OCI-LY7 (cell line): Measurements from ENCODE around the gene LRPAP1. TPM values are rescaled to one million over a fixed set of nuclear protein-coding genes. Genes with fewer than 3 reads are reported as not detected.

Experiments used
- BruUV-seq: library from RNA; stranded (reverse); fragments of 400-500 nt; replicated peaks from 2 replicates; lab custom pipeline; 2021; lab: Mats Ljungman, UMichigan
- CTCF ChIA-PET: fragments of 300-600 bp; sonication (Branson Sonifier 250); formaldehyde crosslinking; loops from one replicate; lab custom pipeline; 2022; ENCODE audit warnings: antibody characterized with exemption; ENCODE audit not compliant: unreplicated experiment; lab: Charles Lee
- POLR2A ChIA-PET: fragments of 300-600 bp; sonication (Branson Sonifier 250); formaldehyde crosslinking; loops from one replicate; lab custom pipeline; 2022; ENCODE audit warnings: antibody characterized with exemption; lab: Charles Lee
- DNase-seq: peaks from one replicate; pipeline ENCODE4 v3.0.0-alpha.2; 2015; ENCODE audit warnings: low spot score
- H2AFZ ChIP-seq: fragments of 200-600 bp; sonication (generic), shearing (Covaris generic); 2 replicates; pipeline ENCODE4 v1.6.1; 2014; ENCODE audit warnings: mild to moderate bottlenecking, antibody characterized with exemption, low read length, moderate library complexity
- H3K27ac ChIP-seq: fragments of 200-600 bp; sonication (generic); 2 replicates; pipeline ENCODE4 v1.5.1; 2014; ENCODE audit warnings: mixed run types, low read depth, mild to moderate bottlenecking, moderate library complexity, low read length, inconsistent platforms; ENCODE audit not compliant: poor library complexity, severe bottlenecking
- H3K36me3 ChIP-seq: fragments of 200-600 bp; sonication (generic); 2 replicates; pipeline ENCODE4 v1.6.1; 2014; ENCODE audit warnings: mild to moderate bottlenecking, antibody characterized with exemption, low read length, moderate library complexity, mixed read lengths; ENCODE audit not compliant: insufficient read depth
- H3K4me1 ChIP-seq: fragments of 200-600 bp; sonication (generic); 2 replicates; pipeline ENCODE4 v1.5.1; 2014; ENCODE audit warnings: mild to moderate bottlenecking, low read length; ENCODE audit not compliant: insufficient read depth, poor library complexity, severe bottlenecking
- H3K4me2 ChIP-seq: fragments of 200-600 bp; sonication (generic); 2 replicates; pipeline ENCODE4 v1.6.1; 2014; ENCODE audit warnings: mild to moderate bottlenecking, low read length
- H3K4me3 ChIP-seq: fragments of 200-600 bp; sonication (generic); 2 replicates; pipeline ENCODE4 v1.5.1; 2014; ENCODE audit warnings: mild to moderate bottlenecking, low read depth, low read length; ENCODE audit not compliant: poor library complexity, severe bottlenecking
- H3K79me2 ChIP-seq: fragments of 200-600 bp; sonication (generic); 2 replicates; pipeline ENCODE4 v1.6.1; 2016; ENCODE audit warnings: low read depth, mild to moderate bottlenecking, low read length, moderate library complexity, mixed read lengths; ENCODE audit not compliant: insufficient read depth
- H3K9me2 ChIP-seq: fragments of 200-600 bp; sonication (generic); 2 replicates; pipeline ENCODE4 v1.6.1; 2016; ENCODE audit warnings: mild to moderate bottlenecking, low read length, mixed read lengths; ENCODE audit not compliant: insufficient read depth
- H3K9me3 ChIP-seq: fragments of 200-600 bp; sonication (generic); 2 replicates; pipeline ENCODE4 v1.6.1; 2014; ENCODE audit warnings: mild to moderate bottlenecking, mixed run types, low read length, mixed read lengths
- H4K20me1 ChIP-seq: fragments of 200-600 bp; sonication (generic); 2 replicates; pipeline ENCODE4 v1.6.1; 2014; ENCODE audit warnings: mild to moderate bottlenecking, antibody characterized with exemption, low read length, moderate library complexity, mixed read lengths; ENCODE audit not compliant: insufficient read depth
- CTCF ChIP-seq: fragments of 200-600 bp; sonication (generic); conservative IDR thresholded peaks from 2 replicates; pipeline ENCODE4 v1.5.1; 2014; ENCODE audit warnings: mild to moderate bottlenecking, antibody characterized with exemption, low read length, moderate library complexity, mixed read lengths
- EZH2phosphoT487 ChIP-seq: fragments of 200-600 bp; sonication (generic); IDR thresholded peaks from 2 replicates; pipeline ENCODE4 v1.6.1; 2018; ENCODE audit warnings: low read depth, borderline replicate concordance, mild to moderate bottlenecking, mixed run types, antibody characterized with exemption, low read length, moderate library complexity, mixed read lengths
- intact Hi-C: fragments of 100-400 bp; cut with micrococcal nuclease; formaldehyde crosslinking; loops from one replicate; pipeline ENCODE4 v1.10.0; 2022; ENCODE audit not compliant: unreplicated experiment
- total RNA-seq, 2 experiments: library from RNA; depleted of rRNA in 1 of 2; stranded (reverse); fragments of >200 nt in 1 of 2; shearing (Covaris generic) in 1 of 2; gene quantifications; 2 replicates each; pipeline ENCODE4 v1.2.3, GENCODE V29; 2014 to 2022

Gene LRPAP1
- total RNA-seq, 2 experiments from 2014 or later, result 46.2 to 54.7 TPM

- DNase-seq, result no peak
- TF ChIP-seq CTCF (no peak), EZH2phosphoT487 (no peak)
- Histone ChIP-seq H4K20me1 (no peaks in the 10 kb centered on the region; the same call in 1 of the 2 replicates), H3K27ac (no peak overlapping the region), H3K36me3 (no peaks in the 10 kb centered on the region), H3K4me3 (no peak overlapping the region), H2AFZ (no peak overlapping the region), H3K9me2 (no peaks in the 10 kb centered on the region), H3K4me1 (peaks cover 19% of the 10 kb centered on the region), H3K79me2 (no peaks in the 10 kb centered on the region), H3K9me3 (no peaks in the 10 kb centered on the region), H3K4me2 (no peak overlapping the region)
- ChIA-PET CTCF (interaction anchor here (0.8 to 1.1 kb wide), 3 partner anchors 9 to 135 kb away, joined by 3 to 4 read pairs (median 3); no protein-coding TSS in a partner anchor), POLR2A (no interaction called here)
- no TSS peak for BruUV-seq
- intact Hi-C loops, result no loop called here
Observed at GRCh38 chr4:3481113-3481531, 51.1 kb downstream of the LRPAP1 start.

GRCh38 chr4:3480528-3481112 is 51.6 kb downstream of the LRPAP1 start:
- no peaks in the 10 kb centered on the region for H3K36me3 ChIP-seq
- TF ChIP-seq CTCF, result peak; percentile 90
- no peak for TF ChIP-seq EZH2phosphoT487
- CTCF ChIA-PET, result interaction anchor here (0.8 to 1.1 kb wide), 4 partner anchors 9 to 134 kb away, joined by 3 to 4 read pairs (median 4); no protein-coding TSS in a partner anchor
- no peak overlapping the region for H2AFZ ChIP-seq
- no peak overlapping the region for H3K27ac ChIP-seq
- intact Hi-C loops, result loop anchor here (1.0 kb wide), 1 partner anchor 134 kb away; no protein-coding TSS in a partner anchor
- H3K4me2 ChIP-seq, result no peak overlapping the region
- no peaks in the 10 kb centered on the region for H3K9me3 ChIP-seq
- H3K4me3 ChIP-seq, result no peak overlapping the region
- H3K9me2 ChIP-seq, result no peaks in the 10 kb centered on the region
- no peaks in the 10 kb centered on the region for H3K79me2 ChIP-seq
- no TSS peak for BruUV-seq
- H4K20me1 ChIP-seq, result no peaks in the 10 kb centered on the region; the same call in 1 of the 2 replicates
- peak; percentile 66 for DNase-seq
- POLR2A ChIA-PET, result no interaction called here
- H3K4me1 ChIP-seq, result peaks cover 14% of the 10 kb centered on the region
